NOMO-1 treated with dmso at 0.1 percent for 144 hours (cell line): ENCODE data around the gene OTUD5.
"Not testable (repeated sequence)": the region's sequence is repeated elsewhere in the genome, so short reads cannot be mapped to it uniquely, and the experiment has no call there.

ENCODE experiments used
- DNase-seq: peaks from one replicate; lab custom pipeline; 2025; ENCODE audit not compliant: unreplicated experiment; lab: John Stamatoyannopoulos, UW

OTUD5 gene

DNA sequence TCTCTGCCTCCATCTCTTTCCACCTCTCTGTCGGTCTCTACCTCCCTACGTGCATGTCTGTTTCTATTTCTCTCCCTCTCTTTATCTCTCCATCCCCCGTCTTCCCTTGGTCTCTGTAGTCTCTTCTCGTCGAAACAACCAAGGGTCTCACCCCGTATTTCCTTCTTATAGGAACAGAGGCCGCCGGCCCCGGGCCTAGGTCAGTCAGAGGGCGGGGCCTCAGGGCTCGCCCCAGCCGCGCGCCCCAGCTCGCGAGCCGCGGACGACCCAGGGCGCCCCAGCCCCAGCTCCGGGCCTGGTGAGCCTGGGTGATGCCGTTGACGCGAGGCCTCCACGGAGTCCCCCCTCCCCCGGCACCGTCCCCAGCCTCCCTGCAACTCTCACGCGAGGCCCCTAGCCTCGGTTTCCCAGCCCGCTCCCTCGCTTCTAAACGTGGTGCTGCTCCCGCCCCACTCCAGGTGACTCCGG lies 66.4 kb downstream of the OTUD5 start:
- no peak for DNase-seq

DNA sequence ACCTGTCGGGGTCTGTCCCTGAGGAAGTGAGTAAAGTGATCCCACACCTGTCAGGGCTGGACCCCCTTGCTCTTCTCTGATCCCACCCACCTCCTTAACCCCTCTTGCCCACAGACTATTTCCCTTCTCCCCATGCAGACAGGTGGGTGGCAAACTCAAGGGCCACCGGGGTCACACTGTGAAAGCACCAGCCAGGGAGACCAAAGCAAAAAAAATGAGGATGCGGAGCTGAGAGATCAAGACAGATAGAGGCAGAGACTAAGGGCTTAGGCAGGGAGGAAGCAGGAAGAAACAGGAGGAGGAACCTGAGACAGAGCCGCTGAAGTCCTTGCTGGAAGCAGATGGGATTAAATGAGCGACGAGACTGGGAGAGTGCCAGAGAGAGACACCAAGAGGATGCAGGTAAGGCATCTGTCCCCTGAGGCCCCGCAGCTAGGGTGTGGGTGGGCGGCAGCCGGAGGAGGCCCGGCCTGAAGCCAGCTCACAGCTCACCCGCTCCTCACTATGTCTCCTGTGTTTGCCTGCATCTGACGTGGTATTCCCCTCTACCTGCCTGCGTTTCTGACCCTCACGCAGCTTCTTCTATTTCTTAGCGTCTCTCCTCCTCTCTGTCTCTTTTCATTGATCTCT lies 67.0 kb downstream of the OTUD5 start:
- no peak for DNase-seq

DNA sequence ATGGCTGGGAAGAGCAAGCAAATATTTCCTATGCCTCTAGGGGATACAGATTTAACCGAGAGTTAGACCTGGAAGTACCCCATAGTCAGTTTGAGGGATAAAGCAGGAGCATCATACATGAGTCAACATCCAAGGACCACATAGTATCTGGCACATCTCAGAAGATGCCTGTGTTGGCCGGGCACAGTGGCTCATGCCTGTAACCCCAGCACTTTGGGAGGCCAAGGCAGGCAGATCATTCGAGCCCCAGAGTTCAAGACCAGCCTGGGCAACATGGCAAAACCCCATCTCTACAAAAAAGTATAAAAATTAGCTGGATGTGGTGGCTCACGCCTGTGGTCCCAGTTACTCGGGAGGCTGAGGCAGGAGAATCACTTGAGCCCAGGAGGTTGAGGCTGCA lies 70.8 kb downstream of the OTUD5 start:
- not testable (repeated sequence) for DNase-seq

DNA sequence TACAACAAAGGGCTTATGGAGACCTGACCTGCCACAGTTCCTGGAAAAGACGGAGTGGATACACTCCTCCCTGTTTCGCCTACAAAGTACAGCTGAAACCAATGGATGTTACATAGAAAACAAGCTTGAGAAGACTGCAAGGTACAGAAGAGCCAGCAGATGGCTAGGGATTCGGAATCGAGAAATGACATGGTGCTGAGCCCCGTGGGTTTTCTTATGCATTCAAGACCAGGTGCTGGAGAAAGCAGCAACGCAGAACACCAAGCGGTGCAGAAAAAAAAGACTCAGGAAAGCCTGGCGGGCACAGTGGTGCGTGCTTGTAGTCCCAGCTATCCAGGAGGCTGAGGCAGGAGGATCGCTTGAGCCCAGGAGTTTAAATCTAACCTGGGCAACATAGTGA lies 73.7 kb downstream of the OTUD5 start:
- no peak for DNase-seq

DNA sequence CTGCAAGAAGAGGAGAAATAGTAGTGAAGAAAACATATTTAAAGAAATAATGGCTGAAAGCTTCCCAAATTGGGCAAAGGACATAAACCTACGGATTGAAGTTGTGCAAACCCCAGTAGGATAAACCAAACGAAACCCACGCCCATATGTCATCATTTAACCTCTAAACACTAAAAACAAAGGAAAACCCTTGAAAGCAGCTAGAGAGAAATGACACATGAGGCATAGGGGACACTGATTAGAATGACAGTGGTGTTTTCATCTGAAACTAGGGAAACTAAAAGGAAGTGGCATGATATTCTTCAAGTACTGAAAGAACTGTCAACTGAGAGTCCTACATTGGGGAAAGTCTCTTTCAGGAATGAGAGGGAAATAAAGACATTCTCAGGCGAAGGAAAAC lies 80.5 kb downstream of the OTUD5 start:
- not testable (repeated sequence) for DNase-seq
